Karpas-422 (cell line): ENCODE data around the gene SPINK14. TPM values are rescaled to one million over a fixed set of nuclear protein-coding genes. Genes with fewer than 3 reads are reported as not detected.

Source experiments
- DNase-seq: peaks from one replicate; pipeline ENCODE4 v3.0.0-alpha.2; 2015
- H2AFZ ChIP-seq: fragments of 200-600 bp; sonication (generic); 2 replicates; pipeline ENCODE4 v1.6.1; 2014; ENCODE audit warnings: antibody characterized with exemption, low read length, mixed read lengths
- H3K27ac ChIP-seq: fragments of 200-600 bp; sonication (generic); 2 replicates; pipeline ENCODE4 v1.5.1; 2014; ENCODE audit warnings: mild to moderate bottlenecking, low read length, moderate library complexity
- H3K27me3 ChIP-seq: fragments of 200-600 bp; sonication (generic); 2 replicates; pipeline ENCODE4 v1.6.1; 2014; ENCODE audit warnings: low read length, mixed read lengths
- H3K36me3 ChIP-seq: fragments of 200-600 bp; sonication (generic); 2 replicates; pipeline ENCODE4 v1.6.1; 2014; ENCODE audit warnings: low read length, mixed read lengths; ENCODE audit not compliant: insufficient read depth
- H3K4me1 ChIP-seq: fragments of 200-600 bp; sonication (generic); 2 replicates; pipeline ENCODE4 v1.6.1; 2014; ENCODE audit warnings: mild to moderate bottlenecking, low read length, mixed read lengths
- H3K4me2 ChIP-seq: fragments of 200-600 bp; sonication (generic); 2 replicates; pipeline ENCODE4 v1.6.1; 2014; ENCODE audit warnings: low read length, low read depth, mild to moderate bottlenecking; ENCODE audit not compliant: poor library complexity, severe bottlenecking
- H3K4me3 ChIP-seq: fragments of 200-600 bp; sonication (generic); 2 replicates; pipeline ENCODE4 v1.5.1; 2014; ENCODE audit warnings: mild to moderate bottlenecking, antibody characterized with exemption, low read length, mixed read lengths
- H3K79me2 ChIP-seq: fragments of 200-600 bp; sonication (generic); 2 replicates; pipeline ENCODE4 v1.6.1; 2014; ENCODE audit warnings: mild to moderate bottlenecking, low read length, mixed read lengths
- H3K9ac ChIP-seq: fragments of 200-600 bp; sonication (generic); 2 replicates; pipeline ENCODE4 v1.6.0; 2014; ENCODE audit warnings: low read length
- H3K9me2 ChIP-seq: fragments of 200-600 bp; sonication (generic), shearing (Covaris generic); replicated peaks from 2 replicates; pipeline ENCODE4 v1.6.0; 2014; ENCODE audit warnings: mild to moderate bottlenecking, low read length, moderate library complexity; ENCODE audit not compliant: insufficient read depth
- H3K9me3 ChIP-seq: fragments of 300-700, 200-600 bp; sonication (generic); 2 replicates; pipeline ENCODE4 v1.6.1; 2014; ENCODE audit warnings: low read length, mixed read lengths
- H4K20me1 ChIP-seq: fragments of 200-600 bp; sonication (generic); 2 replicates; pipeline ENCODE4 v1.6.1; 2014; ENCODE audit warnings: mild to moderate bottlenecking, antibody characterized with exemption, low read length, low read depth; ENCODE audit not compliant: insufficient read depth
- total RNA-seq: library from RNA; depleted of rRNA; stranded (reverse); fragments of >200 nt; shearing (Covaris generic); gene quantifications from 2 replicates; pipeline ENCODE4 v1.2.3, GENCODE V29; 2014; ENCODE audit warnings: low replicate concordance

Gene SPINK14
- total RNA-seq, 1 experiment from 2014 or later: not detected

DNA sequence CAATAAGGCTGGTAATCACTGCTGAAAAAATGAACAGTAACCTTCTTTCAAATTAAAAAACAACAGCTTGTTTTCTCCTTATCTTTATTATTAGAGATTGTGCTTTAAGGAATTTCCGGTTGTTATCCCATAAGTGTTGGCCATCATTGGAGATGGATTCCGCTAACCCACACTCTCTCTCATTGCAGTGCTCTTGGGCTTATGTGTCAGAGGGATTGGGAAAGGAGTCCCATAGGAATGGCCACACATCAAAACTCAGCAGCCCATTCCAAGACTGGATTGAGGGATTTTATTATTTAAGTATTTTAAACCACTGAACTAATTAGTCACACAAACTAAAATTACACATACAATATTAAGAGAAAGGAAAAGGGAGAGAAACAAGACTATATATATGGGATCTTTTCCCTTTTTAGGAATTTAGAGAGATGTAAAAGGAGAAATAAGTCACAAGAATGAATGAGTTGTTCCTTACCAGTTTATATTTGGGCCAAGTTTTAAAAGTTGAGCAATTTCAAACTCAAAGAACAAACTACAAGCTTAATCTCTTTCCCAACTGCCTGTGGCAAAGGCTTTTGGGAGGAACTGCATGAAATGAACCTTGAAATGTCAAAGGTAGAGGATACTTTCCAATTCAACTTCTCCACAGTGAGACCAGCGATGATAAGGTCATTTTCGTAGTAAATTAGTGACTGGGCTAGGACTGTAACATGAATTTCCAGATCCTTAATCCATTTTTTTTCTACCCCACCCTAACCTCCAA, 36.9 kb downstream of the SPINK14 start:
- Histone ChIP-seq H3K4me3 (no peak overlapping the region), H3K9me3 (no peaks in the 10 kb centered on the region), H3K27ac (no peak overlapping the region)

GRCh38 chr5:148205865-148206264, 37.5 kb downstream of the SPINK14 start:
- no peak overlapping the region for H3K4me2 ChIP-seq
- no peak overlapping the region for H3K27ac ChIP-seq

More for the DNA sequence above, 36.9 kb downstream of the SPINK14 start:
- H3K9ac ChIP-seq: no peak overlapping the region
- H3K4me2 ChIP-seq: no peak overlapping the region
- no peaks in the 10 kb centered on the region; the same call in 1 of the 2 replicates for H3K4me1 ChIP-seq
- no peaks in the 10 kb centered on the region for H3K27me3 ChIP-seq
- H3K36me3 ChIP-seq: no peaks in the 10 kb centered on the region
- no peaks in the 10 kb centered on the region for H4K20me1 ChIP-seq
- H2AFZ ChIP-seq: no peak overlapping the region
- H3K79me2 ChIP-seq: no peaks in the 10 kb centered on the region
- no peaks in the 10 kb centered on the region for H3K9me2 ChIP-seq
- DNase-seq: no peak

GRCh38 chr5:148206620-148207019, 38.3 kb downstream of the SPINK14 start:
- Histone ChIP-seq H4K20me1 (no peaks in the 10 kb centered on the region), H3K4me1 (no peaks in the 10 kb centered on the region), H3K27ac (no peak overlapping the region), H3K27me3 (no peaks in the 10 kb centered on the region), H2AFZ (no peak overlapping the region), H3K4me2 (no peak overlapping the region), H3K36me3 (no peaks in the 10 kb centered on the region), H3K9me2 (no peaks in the 10 kb centered on the region), H3K9me3 (no peaks in the 10 kb centered on the region), H3K9ac (no peak overlapping the region), H3K79me2 (no peaks in the 10 kb centered on the region), H3K4me3 (no peak overlapping the region)
- DNase-seq: no peak

More at GRCh38 chr5:148205865-148206264, 37.5 kb downstream of the SPINK14 start:
- Histone ChIP-seq H3K4me1 (no peaks in the 10 kb centered on the region; the same call in 1 of the 2 replicates), H3K9me3 (no peaks in the 10 kb centered on the region), H3K9ac (no peak overlapping the region), H3K27me3 (no peaks in the 10 kb centered on the region), H3K4me3 (no peak overlapping the region), H2AFZ (no peak overlapping the region), H3K9me2 (no peaks in the 10 kb centered on the region), H4K20me1 (no peaks in the 10 kb centered on the region), H3K79me2 (no peaks in the 10 kb centered on the region), H3K36me3 (no peaks in the 10 kb centered on the region)
- no peak for DNase-seq

- Histone ChIP-seq H3K4me1 (no peaks in the 10 kb centered on the region), H3K9me3 (no peaks in the 10 kb centered on the region), H3K79me2 (no peaks in the 10 kb centered on the region), H3K36me3 (no peaks in the 10 kb centered on the region), H3K27me3 (no peaks in the 10 kb centered on the region), H3K4me2 (no peak overlapping the region), H4K20me1 (no peaks in the 10 kb centered on the region), H3K9me2 (no peaks in the 10 kb centered on the region), H2AFZ (no peak overlapping the region), H3K27ac (no peak overlapping the region), H3K9ac (no peak overlapping the region), H3K4me3 (no peak overlapping the region)
- no peak for DNase-seq
Measured at GRCh38 chr5:148208226-148208625, 39.9 kb downstream of the SPINK14 start.

- no peaks in the 10 kb centered on the region for H4K20me1 ChIP-seq
- no peaks in the 10 kb centered on the region for H3K9me2 ChIP-seq
- H3K27me3 ChIP-seq: no peaks in the 10 kb centered on the region
- no peaks in the 10 kb centered on the region for H3K79me2 ChIP-seq
- H3K36me3 ChIP-seq: no peaks in the 10 kb centered on the region
- no peaks in the 10 kb centered on the region for H3K9me3 ChIP-seq
- H3K27ac ChIP-seq: no peak overlapping the region
- H3K4me2 ChIP-seq: no peak overlapping the region
- no peak overlapping the region for H2AFZ ChIP-seq
- H3K4me1 ChIP-seq: no peaks in the 10 kb centered on the region
- no peak overlapping the region for H3K4me3 ChIP-seq
- H3K9ac ChIP-seq: no peak overlapping the region
- DNase-seq: no peak
Measured at GRCh38 chr5:148209151-148209770, 40.9 kb downstream of the SPINK14 start.

DNA sequence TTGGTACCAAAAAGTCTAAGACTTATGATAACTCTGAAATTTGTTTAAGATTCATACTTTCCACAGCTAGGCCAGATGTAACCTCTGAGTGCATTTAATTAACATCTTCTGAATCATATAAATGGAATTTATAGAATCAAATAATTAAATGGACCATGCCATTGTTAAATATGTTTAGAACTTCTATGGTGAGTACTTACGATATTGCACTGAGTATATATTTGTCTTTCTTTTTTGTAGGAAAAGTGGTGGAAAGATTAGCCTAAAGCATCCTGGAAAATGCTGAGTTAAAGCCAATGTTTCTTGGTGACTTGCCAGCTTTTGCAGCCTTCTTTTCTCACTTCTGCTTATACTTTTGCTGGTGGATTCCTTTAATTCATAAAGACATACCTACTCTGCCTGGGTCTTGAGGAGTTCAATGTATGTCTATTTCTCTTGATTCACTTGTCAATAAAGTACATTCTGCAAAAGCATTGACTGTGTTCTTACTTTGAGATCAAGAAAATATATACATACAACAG, 46.4 kb downstream of the SPINK14 start:
- no peak overlapping the region for H3K4me3 ChIP-seq
- no peaks in the 10 kb centered on the region for H3K27me3 ChIP-seq
- H3K4me2 ChIP-seq: no peak overlapping the region
- no peak overlapping the region for H2AFZ ChIP-seq
- no peak overlapping the region for H3K9ac ChIP-seq
- H3K9me3 ChIP-seq: no peaks in the 10 kb centered on the region
- H3K79me2 ChIP-seq: no peaks in the 10 kb centered on the region
- H3K27ac ChIP-seq: no peak overlapping the region
- DNase-seq: no peak
- H3K9me2 ChIP-seq: no peaks in the 10 kb centered on the region
- no peaks in the 10 kb centered on the region for H3K36me3 ChIP-seq
- no peaks in the 10 kb centered on the region for H4K20me1 ChIP-seq
- H3K4me1 ChIP-seq: no peaks in the 10 kb centered on the region

DNA sequence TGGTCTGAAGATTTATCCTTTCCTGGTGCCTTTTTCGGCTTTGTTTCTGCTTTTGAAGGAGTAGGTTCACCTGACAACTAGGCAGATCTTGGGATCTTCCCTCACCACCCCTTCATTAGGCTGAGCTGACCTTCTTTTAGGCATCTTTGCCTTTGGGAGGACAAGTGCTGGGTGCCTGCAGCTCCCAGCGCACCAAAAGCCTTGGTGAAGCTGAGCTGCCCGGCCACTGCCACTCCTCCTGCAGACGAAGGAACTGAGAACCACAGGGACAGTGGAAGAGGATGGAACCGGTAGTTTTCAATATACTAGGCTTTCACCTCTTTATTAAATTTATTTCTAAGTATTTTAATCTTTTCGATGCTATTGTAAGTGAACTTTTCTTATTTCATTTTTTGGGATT, 53.2 kb downstream of the SPINK14 start:
- Histone ChIP-seq H3K9me2 (no peaks in the 10 kb centered on the region), H3K9ac (no peak overlapping the region), H3K4me1 (no peaks in the 10 kb centered on the region), H3K27me3 (no peaks in the 10 kb centered on the region), H3K4me3 (no peak overlapping the region), H3K9me3 (no peaks in the 10 kb centered on the region), H3K4me2 (no peak overlapping the region), H3K79me2 (no peaks in the 10 kb centered on the region), H3K27ac (no peak overlapping the region), H2AFZ (no peak overlapping the region), H3K36me3 (no peaks in the 10 kb centered on the region), H4K20me1 (no peaks in the 10 kb centered on the region)
- DNase-seq: no peak

DNA sequence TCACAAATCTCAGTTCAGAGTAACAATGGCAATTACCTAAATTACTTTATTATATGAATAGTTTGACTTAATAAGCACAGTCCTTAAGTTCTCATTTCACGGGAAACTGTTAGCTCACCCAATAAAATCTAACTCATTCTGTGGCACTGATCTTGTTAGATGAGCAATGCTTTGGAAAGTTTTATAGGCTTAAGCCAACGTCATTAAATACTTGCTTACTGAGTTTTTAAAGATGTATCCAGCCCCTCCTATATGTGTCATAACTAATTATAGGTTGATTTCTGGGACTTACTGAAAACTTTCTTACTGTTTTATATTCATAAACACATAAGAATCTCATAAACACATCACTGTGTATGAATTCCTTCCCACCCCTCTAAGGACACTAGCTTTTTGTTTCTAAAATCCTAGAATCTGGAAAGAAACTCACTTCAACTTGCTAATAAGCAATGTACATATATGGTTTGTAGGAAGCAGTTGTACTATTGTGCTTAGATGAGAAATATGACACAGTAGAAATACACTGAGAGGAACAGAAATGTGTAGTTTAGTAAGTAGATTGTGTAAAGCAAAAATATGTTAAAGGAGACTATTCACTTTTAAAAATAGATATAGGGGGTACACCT, 55.9 kb downstream of the SPINK14 start:
- DNase-seq: no peak
- Histone ChIP-seq H3K79me2 (no peaks in the 10 kb centered on the region), H3K27me3 (no peaks in the 10 kb centered on the region), H3K9me3 (no peaks in the 10 kb centered on the region), H3K4me1 (no peaks in the 10 kb centered on the region), H3K36me3 (no peaks in the 10 kb centered on the region), H3K27ac (no peak overlapping the region), H3K9ac (no peak overlapping the region), H3K4me2 (no peak overlapping the region), H2AFZ (no peak overlapping the region), H3K4me3 (no peak overlapping the region), H4K20me1 (no peaks in the 10 kb centered on the region), H3K9me2 (no peaks in the 10 kb centered on the region)
